GF-D8 (cell line): ENCODE data around the gene TREML4.

Source experiments
- DNase-seq: peaks from one replicate; lab custom pipeline; 2025; lab: John Stamatoyannopoulos, UW

TREML4 gene

DNA sequence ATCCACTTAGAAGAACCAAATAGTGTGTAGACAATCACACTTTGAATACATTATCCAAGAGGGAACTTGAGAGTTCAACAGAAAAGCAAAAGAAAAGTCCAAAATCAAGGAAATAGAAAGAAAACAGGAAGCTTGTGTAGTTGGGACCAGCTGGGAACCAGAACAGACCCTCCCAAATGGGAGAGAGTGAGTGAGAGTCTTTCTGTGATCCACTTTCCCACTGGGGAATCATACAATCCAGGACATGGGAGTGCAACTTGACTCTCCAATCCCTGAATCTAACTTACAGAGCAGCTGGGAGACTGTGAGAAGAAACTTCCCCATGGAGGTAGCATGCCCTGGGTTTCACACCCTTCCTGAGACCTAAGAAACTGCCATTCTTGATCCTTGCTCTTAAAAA, 27.0 kb downstream of the TREML4 start:
- DNase-seq, result no peak

DNA sequence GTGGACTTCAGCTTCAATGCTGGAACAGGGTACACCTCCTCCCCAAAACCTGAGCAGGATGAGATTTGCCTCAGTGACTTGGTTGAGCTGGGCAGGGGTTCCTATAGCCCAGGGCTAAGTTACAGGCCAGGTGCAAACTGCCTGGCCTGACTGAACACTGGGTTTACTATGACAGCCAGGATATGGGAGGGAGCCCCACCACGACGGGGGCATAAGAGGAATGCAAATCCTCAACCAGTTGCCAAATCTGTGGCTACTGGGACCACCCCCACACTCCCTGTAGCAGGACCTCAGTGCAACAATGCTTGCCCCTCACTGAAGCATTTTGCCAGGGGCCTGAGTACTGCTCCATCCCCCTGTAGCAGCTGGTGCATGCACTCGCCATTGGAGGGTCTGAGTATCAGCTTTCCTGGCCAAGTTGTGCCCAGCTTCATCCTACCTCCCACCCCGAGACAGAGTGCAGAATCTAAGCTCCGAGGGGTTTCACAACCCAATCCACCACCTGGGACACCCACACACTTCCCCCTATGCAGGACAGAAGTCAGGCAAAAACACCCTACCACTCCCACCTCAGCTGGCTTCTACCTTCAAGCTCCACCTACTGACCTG, 27.6 kb downstream of the TREML4 start:
- no peak for DNase-seq

DNA sequence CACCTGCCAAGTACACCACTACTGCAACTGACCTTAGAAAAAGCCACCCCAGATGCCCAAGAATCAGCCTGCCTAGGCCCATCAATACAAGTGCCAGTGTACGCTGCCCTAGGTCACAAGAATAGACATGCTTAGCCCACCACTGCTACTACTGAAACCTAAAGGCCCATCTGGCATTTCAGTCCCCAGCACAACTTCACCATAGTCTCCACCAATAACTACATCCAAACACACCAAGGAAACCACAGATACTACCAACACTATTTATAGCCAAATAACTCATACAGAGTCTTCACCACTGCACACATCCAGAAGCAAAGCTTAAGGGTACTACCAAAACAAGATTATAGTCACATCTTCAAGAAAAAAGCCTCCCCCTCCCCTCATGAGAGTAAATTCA, 28.2 kb downstream of the TREML4 start:
- no peak for DNase-seq

DNA sequence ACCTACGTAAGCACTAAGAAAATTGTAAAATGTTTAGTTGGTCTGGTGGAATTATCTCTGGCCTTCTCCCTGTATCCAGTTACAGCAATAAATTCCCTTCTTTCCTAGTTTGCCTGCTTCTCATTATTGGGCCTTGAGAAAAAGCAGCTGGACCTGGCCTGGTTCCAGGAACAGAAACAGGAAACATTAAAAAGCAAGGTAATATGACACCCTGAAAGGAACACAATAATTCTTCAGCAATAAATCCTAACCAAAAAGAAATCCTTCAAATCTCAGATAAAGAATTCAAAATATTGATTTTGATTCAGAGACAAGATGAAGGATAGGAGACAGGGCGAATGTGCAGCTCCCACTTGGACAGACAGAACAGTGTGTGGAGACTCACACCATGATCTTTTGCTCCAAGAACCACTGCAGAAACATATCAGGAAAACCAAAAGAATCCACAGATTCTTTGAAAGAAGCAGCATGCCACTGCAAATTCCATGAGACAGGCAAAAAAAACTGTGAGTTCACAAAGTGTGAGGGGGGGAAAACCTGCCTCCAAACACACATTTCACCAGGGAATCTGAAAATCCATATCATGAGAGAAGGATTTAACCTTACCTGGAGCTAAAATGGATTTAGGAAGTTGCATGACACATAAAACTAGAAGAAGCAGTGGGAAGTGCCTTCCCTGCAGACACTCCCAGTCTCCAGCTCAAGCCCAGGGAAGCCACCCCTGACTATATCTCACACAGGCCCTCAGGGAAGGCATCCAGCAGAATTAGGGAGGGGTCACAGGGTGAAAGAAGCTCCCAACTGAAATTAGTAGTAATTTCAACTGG, 29.4 kb downstream of the TREML4 start:
- no peak for DNase-seq

DNA sequence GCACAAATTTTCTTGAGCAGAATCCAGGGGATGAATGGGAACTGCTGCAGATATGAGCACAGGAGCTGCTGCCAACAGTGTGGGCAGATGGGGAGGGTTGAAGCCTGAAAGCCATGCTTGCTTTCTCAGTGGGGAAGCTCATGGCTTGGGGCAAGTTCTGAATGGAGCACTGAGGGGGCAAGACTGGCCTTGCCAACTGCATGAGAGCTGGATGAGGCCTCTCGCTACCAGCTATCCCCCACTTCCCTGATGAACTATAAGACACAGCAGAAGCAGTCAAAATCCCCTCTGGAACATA, 30.0 kb downstream of the TREML4 start:
- DNase-seq, result no peak

DNA sequence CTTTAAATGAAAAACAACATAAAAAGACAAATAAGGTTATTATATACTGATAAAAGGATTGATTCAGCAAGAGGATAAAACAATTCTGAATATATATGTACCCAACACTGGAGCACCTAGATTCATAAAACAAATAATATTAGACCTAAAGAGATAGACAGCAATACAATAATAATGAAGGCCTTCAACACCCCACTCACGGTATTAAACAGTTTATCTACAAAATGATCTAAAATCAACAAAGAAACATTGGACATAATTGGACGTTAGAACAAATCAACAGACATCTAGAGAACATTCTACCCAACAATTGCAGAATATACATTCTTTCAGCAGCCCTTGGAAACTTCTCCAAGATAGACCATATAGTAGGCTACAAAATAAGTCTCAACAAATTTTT, 34.3 kb downstream of the TREML4 start:
- no peak for DNase-seq

DNA sequence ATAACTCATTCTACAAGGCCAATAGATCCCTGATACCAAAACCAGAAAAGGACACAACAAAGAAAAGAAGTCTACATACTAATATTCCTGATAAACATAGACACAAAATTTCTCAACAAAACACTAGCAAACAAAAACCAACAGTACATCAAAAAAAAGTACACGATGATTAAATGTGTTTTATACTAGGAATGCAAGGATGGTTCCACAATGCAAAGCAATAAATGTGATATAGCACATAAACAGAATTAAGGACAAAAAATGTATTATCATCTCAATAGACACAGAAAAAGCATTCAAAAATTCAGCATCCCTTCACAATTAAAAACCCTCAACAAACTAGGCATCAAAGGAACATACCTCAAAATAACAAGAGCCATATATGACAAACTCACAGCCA, 35.1 kb downstream of the TREML4 start:
- no peak for DNase-seq

DNA sequence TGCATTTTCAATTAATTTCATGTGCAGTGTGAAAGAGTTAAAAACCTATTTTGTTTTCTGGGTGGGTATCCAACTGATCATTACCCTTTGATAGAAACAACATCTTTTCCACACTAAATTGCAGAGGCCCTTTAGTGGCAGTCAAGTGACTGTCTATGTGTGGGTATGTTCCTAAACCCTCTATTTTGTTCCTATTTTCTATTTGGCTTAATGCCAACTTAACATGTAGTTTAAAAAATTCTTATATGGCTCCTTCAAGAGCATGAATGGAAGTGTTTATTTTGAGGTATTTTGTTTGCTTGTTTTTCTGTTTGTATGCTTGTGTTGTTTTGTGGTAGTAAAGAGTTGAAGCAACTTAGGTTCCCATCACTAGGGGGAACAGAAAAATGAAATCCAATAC, 38.4 kb downstream of the TREML4 start:
- no peak for DNase-seq

DNA sequence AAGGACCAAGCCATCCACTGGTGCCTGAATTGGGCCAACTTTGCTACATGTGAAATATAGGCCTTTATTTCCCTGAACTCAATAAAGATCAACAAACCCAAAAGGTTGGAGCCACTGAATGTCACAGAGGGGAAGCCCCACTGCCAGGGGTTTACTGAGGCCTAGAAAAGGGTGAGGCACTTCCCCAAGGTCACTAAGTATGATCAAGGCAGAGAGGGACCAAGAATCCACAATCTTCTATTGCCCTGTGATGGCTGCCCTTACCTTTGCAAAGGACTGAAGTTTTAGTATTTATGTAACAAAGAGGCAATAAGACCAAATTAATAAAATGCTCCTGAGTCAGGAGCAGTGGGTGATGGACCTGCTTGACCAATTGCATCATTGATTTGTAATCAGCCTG, 40.3 kb downstream of the TREML4 start:
- DNase-seq, result no peak

DNA sequence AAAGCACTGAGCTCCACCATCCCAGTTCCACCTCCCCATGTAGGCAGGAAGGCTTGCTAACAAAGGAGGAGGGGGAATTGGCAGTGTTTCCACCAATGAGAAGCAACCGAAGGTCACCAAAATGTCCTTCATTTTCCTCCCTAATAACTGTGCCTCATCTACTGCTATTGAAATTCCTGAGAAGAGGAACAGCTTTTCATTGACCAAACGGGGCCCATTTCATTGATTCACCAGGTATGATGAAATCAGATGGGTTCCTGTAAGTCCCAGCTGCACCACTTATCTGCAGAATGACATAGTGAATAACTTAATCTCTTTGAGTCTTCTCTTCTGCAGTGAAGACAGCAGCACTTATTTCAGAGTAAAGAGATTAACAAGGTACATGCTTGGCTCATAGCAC, 41.0 kb downstream of the TREML4 start:
- DNase-seq, result peak; percentile 23

DNA sequence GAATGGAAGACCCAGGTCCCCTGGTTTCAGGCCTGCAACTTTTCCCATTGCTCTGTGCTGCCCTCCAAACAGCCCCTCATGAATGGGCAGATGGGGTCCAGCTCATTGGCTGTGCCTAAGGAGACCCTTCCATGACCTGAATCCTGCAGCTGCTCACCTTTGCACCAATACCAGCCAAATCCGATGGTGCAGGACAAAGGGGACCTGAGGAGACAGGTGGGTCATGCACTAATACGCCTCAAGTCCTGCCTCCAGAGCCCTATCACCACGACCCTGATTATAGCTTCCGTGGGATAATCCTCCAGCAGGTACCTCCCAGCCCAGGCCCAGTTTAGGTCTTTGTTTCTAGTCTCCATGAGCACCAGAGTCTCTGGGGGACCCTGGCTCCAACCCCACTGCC, 41.6 kb downstream of the TREML4 start:
- DNase-seq, result no peak

DNA sequence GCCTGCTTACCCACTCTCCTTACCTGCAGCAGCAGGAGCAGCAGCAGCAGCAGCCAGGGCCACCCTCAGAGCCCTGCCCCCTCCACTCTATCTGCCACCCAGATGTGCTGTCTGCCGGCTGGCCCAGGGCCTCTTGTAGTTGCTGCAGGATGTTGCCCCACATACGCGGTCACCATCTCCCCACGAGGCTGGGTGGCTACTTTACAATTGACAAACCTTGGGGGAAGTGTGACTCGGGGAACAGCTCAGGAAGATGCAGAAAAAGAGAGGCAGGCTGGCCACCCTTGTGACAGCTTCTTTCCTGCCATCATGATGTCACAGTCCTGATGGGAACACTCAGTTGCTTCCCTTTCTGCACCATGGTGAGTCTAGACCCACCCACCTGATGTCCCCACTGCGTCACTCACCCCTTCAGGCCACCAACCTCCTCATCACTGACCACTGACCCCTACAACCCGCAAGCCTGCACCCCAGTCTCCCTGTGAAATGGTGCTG, 43.8 kb downstream of the TREML4 start:
- peak; percentile 99 for DNase-seq

DNA sequence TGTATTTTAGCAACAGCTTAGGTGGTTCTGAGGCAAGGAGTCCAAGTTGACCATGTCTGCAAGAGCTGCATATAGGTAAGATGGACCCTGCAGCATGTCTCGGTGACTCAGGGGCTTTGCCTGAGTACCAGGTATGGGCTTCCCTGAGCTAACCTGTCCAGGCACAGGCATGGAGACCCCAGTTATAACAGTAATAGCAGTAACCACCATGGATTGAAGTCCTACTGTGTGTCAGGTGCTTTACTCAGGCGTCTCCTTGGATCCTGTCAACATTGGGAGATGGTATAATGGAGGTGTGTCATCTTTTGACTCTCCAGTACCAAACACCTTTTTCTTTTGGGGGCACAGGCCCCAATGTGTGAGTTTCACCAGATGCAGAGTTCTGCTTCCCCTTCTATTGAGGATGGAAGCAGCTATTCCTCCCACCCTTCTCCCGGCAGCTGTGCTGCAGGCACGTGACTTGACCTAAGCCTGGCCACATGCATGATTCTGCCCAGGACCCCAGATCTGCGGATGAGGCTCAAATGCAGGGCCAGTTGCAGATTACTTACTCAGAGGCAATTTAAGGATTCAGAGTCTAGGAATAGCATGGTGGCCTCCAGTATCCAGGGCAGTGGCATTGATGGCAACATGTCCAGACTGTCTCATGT, 44.6 kb downstream of the TREML4 start:
- no peak for DNase-seq

DNA sequence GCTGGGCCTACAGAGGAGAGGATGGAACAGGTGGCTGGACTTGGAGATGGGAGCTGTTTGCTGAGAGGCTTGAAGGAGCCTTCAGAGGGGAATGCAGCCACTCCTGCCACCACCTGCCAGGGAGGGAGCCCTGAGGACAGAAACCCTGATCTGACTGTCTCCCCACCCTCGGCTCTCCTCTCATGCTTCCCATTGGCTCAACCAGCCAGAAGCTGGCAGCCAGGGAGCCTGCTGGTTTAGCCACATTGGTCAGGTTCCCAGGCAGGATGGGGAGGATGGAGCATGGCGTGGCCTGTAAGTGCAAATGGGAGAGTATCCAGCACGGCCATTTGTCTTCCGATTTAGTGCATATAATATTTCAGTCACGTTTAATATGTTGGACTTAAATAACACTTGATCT, 45.6 kb downstream of the TREML4 start:
- no peak for DNase-seq

DNA sequence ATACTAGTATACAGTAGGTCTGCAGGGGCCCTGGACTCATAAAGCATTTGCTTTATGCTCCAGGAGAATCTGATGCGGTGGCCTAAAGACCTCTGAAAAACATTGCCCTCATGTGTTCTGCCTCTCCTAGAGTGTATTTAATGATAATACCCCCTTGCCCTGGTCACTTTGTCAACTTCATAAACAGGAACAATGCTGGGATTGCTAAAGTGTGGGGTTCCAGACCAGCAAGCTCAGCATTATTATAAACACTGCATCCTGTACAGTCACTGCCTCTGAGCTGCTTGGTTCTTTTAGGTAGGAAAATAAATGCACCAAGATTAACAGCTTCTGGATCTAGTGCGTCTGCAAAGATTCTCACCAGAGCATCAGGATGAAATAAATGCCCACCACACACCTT, 46.1 kb downstream of the TREML4 start:
- DNase-seq, result no peak

DNA sequence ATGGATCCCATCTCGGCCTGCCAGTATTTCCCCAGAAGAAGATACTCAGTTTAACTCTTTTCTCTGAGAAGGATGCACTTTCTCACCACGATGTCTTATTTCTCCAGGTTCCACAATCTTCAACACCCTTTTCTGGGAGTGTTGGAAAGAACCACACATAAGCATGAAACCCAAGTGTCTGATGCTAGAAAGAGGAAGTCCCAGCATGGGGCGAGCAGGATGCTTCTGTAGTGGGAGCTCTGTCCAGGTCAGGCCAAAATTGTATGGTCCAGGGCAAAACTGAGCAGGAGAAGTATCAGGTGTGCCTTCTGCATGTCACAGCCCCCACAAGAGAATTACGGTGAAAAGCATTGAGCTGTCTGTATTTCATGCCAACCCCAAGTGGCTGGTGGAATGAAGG, 47.3 kb downstream of the TREML4 start:
- no peak for DNase-seq

DNA sequence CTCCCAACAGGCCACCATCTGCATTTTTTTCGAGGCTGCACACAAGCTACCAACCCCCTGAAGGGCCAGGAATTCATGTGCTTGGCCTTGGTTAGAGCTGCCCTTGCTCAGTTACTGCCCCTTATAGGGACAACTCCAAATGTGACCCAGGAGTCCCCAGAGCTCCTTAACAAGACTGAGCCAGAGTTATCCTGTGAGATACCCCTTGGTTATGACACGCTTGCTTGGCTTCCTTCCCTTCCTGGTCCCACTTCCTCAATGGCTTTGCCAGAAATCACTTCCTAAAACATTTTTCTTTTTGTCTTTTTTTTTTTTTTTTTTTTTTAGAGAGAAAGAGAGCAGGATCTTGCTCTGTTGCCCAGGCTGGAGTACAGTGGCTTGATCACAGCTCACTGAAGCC, 49.5 kb downstream of the TREML4 start:
- DNase-seq, result peak; percentile 11

DNA sequence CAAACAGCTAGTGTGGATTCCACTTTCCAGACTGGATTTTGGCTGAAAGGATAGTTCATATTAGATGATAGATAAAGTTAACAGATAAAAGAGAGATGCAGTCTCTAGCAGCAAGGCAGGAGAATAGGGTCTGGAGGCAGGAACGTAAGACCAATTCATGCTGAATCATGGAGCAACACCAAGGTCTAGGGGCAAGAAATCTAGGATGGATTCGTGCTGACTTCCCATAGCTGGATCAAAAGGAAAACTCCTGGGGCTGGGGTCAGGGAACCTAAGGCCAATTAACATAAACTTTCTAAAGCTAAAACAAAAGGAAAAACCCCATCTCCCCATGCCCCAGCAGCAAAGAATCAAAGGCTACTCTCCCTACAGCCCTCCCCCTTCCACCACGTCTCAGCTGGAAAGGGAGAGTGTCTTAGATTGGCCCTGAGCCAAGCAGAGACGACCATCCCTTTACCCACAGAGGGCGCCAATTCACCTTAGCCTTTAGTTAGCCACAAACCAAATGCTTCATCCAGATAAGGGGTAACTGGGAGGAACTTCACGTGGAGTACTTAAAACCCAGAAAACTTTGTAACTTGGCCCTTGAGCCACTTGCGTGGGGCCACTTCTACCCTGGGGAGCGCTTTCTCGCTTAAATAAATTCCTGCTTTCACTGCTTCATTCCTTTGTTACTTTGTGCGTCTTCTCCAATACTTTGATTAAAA, 50.7 kb downstream of the TREML4 start:
- DNase-seq, result peak; percentile 76

DNA sequence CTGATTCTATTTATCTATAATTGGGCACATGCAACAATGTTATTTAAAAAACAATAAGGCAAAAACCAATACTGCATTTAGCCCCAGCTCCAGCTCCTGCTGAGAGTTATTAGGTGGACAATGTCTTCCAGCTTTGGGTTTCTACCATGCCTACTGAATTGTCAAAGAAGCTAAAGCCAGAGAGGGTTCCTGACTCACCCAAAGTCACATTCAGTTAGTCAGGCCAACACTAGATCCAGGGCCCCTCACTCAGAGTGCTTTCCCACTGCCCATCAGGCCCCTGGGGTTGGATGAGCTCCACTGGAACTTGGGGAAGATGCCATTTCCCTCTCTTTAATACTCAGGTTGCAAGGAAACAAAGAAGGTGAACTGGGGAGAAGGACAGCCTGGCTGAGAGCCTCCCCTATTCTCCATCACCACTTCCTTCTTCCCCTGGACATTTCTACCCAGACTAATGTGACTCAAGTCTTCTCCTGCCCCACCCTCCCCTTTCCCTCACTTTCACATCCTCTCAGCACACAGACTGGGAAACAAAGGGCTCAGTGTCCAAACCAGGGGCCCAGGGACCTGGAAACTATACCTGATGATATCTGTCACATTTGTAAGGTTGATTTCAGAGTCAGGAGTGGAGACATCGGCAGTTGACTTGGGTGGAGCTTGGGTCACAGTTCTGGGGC, 52.4 kb downstream of the TREML4 start:
- DNase-seq, result no peak

DNA sequence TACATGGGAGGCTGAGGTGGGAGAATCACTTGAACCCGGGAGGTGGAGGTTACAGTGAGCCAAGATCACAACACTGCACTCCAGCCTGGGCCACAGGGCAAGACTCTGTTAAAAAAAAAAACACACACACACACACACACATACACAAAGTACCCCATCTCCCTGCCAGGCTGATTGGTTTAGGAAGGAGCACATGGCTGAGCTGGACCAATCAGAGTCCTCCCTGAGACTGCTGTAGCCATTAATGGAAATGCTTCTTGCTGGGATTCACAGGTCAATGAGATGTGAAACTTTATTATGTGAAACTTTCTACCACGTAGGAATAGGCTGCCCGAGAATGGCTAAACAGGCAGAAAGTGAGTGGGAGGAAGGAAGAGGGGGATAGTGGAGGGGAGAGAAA, 55.5 kb downstream of the TREML4 start:
- DNase-seq, result no peak

DNA sequence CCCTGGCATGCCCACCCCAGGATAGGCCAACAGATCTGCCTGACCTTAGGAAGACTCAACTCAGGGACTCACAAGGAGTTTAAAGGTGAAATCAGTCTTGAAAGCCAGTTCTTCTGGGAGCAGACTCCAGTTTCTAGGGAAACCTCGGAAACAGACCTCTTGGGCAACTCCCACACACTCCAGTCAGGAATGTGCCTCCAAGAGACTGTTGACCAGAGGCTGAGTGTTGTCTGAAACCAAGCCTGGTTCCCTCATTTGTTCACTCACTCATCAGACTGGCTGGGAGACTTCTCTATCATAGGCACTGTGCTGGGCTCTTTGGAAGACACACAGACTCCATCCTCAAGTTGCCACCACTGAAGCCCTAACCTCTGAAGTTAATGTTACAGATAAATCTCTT, 56.6 kb downstream of the TREML4 start:
- DNase-seq, result no peak
